SK-N-MC (cell line): ENCODE measurements around the gene CTNNA2.

Experiments used
- EZH2 ChIP-seq: fragments of 200-600 bp; sonication (generic); IDR thresholded peaks from one replicate; pipeline ENCODE4 v1.6.1; 2017; ENCODE audit warnings: antibody characterized with exemption
- FOXP2 ChIP-seq: optimal IDR thresholded peaks from 2 replicates; pipeline ENCODE3; 2011; ENCODE audit warnings: mild to moderate bottlenecking, moderate library complexity; ENCODE audit not compliant: insufficient read depth; ENCODE audit errors: extremely low read length, control extremely low read depth
- POLR2AphosphoS5 ChIP-seq: IDR thresholded peaks from 2 replicates; pipeline ENCODE4 v1.6.1; 2012; ENCODE audit warnings: mild to moderate bottlenecking, low read depth, low read length, borderline replicate concordance

DNA sequence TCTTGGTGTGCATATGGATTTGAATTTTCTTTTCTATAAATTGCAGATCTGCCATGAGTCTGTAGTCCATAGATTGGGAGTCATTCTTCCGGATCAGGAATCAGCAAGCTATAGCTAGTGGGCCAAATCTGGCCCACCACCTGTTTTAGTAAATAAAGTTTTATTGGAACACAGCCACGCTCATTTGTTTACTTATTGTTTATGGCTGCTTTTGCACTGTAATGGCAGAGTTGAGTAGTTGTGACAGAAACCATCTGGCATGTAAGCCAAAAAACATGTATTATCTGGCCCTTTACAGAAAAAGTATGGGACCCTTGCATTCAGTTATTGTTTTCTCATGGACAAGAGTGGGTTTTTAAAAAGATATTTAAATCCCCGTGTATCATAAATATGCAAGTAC is 600.5 kb downstream of the CTNNA2 start:
- TF ChIP-seq EZH2 = no peak
- no peak for TF ChIP-seq POLR2AphosphoS5
- no peak for TF ChIP-seq FOXP2
